Measurements from ENCODE around the gene KCNQ1OT1. TPM values are rescaled to one million over a fixed set of nuclear protein-coding genes. Genes with fewer than 3 reads are reported as not detected.

Gene KCNQ1OT1
- total RNA-seq, 1 donor from 2014 or later: 1.6 TPM

GRCh38 chr11:2734181-2735052 is 34.6 kb upstream of the KCNQ1OT1 start:
- Histone ChIP-seq H3K4me1 (peaks cover 5% of the 10 kb centered on the region), H3K9me3 (no peaks in the 10 kb centered on the region), H3K4me3 (no peak overlapping the region), H3K27me3 (ENCODE audit: low read depth) (no peaks in the 10 kb centered on the region), H3K36me3 (no peaks in the 10 kb centered on the region), H3K27ac (no peak overlapping the region)
- ATAC-seq (no peak), DNase-seq (no peak)
- TF ChIP-seq CTCF (IDR thresholded peaks at IDR 0.05): no peak
- intact Hi-C loops (cut with DNase I): no loop called here

- Histone ChIP-seq H3K27me3 (ENCODE audit: low read depth) (no peaks in the 10 kb centered on the region), H3K36me3 (no peaks in the 10 kb centered on the region), H3K4me1 (peaks cover 5% of the 10 kb centered on the region), H3K27ac (no peak overlapping the region), H3K4me3 (no peak overlapping the region), H3K9me3 (no peaks in the 10 kb centered on the region)
- TF ChIP-seq CTCF (IDR thresholded peaks at IDR 0.05): no peak
- DNase-seq (no peak), ATAC-seq (no peak)
- intact Hi-C loops (cut with DNase I): no loop called here
Measured at GRCh38 chr11:2732940-2733628, 33.3 kb upstream of the KCNQ1OT1 start.

- H3K27ac ChIP-seq: no peak overlapping the region
- H3K4me1 ChIP-seq: peaks cover under 1% of the 10 kb centered on the region
- TF ChIP-seq CTCF (IDR thresholded peaks at IDR 0.05): no peak
- no peaks in the 10 kb centered on the region for H3K27me3 ChIP-seq (ENCODE audit: low read depth)
- intact Hi-C loops (cut with DNase I): no loop called here
- H3K9me3 ChIP-seq: no peaks in the 10 kb centered on the region
- ATAC-seq: no peak
- H3K4me3 ChIP-seq: no peak overlapping the region
- no peaks in the 10 kb centered on the region for H3K36me3 ChIP-seq
- no peak for DNase-seq
Measured at GRCh38 chr11:2732261-2732939, 32.6 kb upstream of the KCNQ1OT1 start.

GRCh38 chr11:2731130-2732125 is 31.6 kb upstream of the KCNQ1OT1 start:
- no peaks in the 10 kb centered on the region for H3K36me3 ChIP-seq
- H3K27me3 ChIP-seq (ENCODE audit: low read depth): no peaks in the 10 kb centered on the region
- H3K27ac ChIP-seq: no peak overlapping the region
- no peaks in the 10 kb centered on the region for H3K9me3 ChIP-seq
- DNase-seq (no peak), ATAC-seq (no peak)
- TF ChIP-seq CTCF (IDR thresholded peaks at IDR 0.05): no peak
- H3K4me3 ChIP-seq: no peak overlapping the region
- intact Hi-C loops (cut with DNase I): no loop called here
- H3K4me1 ChIP-seq: no peaks in the 10 kb centered on the region
